HCT116 (cell line): ENCODE data around the gene SLC16A3. TPM values are rescaled to one million over a fixed set of nuclear protein-coding genes. Genes with fewer than 3 reads are reported as not detected.

Source experiments
- ATAC-seq: fragments of 200-7000 bp; cut with Tn5 transposase; 2 replicates; pipeline ENCODE4 v1.9.1; 2020; ENCODE audit warnings: mild to moderate bottlenecking, moderate library complexity
- BruUV-seq: library from RNA; stranded (reverse); fragments of 400-500 nt; replicated peaks from 2 replicates; lab custom pipeline; 2021; lab: Mats Ljungman, UMichigan
- CTCF ChIA-PET: fragments of 300-600 bp; sonication (Branson Sonifier 250); formaldehyde crosslinking; loops from one replicate; lab custom pipeline; 2021; ENCODE audit warnings: antibody characterized with exemption; lab: Charles Lee
- POLR2A ChIA-PET: fragments of 300-600, 350-600 bp; sonication (Branson Sonifier 250); formaldehyde crosslinking; loops from one replicate; lab custom pipeline; 2021; ENCODE audit warnings: antibody characterized with exemption; lab: Charles Lee
- RAD21 ChIA-PET, 2 experiments: fragments of 300-600 bp; sonication (Branson Sonifier 250); formaldehyde crosslinking; loops; one replicate each; lab custom pipeline; 2023; ENCODE audit warnings: low total read pairs in 2 of 2; ENCODE audit not compliant: uncharacterized antibody in 2 of 2, unreplicated experiment in 2 of 2, low non-redundant PET in 1 of 2; lab: Charles Lee
- DNase-seq: peaks from one replicate; pipeline ENCODE4 v3.0.0-alpha.2; 2010; ENCODE audit warnings: low read depth, low spot score
- H2AFZ ChIP-seq: fragments of 200-600 bp; shearing (Covaris generic), sonication (generic); 2 replicates; pipeline ENCODE4 v1.6.1; 2017; ENCODE audit warnings: low read depth, mixed run types, mixed read lengths, antibody characterized with exemption, low read length; ENCODE audit not compliant: poor library complexity, severe bottlenecking
- H3K27ac ChIP-seq: 2 replicates; pipeline ENCODE4 v1.5.1; 2012; ENCODE audit warnings: low read depth, low read length
- H3K27me3 ChIP-seq: fragments of 200-600 bp; sonication (generic); 2 replicates; pipeline ENCODE4 v1.6.1; 2016; ENCODE audit warnings: mixed run types, low read length, mixed read lengths; ENCODE audit not compliant: insufficient read depth
- H3K36me3 ChIP-seq, 2 experiments: fragments of 200-500 bp in 1 of 2; fragments of 200-600 bp in 1 of 2; sonication (Bioruptor generic) in 1 of 2; sonication (generic) in 1 of 2; 2 replicates each; pipeline versions ENCODE4 v1.5.1 to v1.6.1; 2014 to 2016; ENCODE audit warnings: low read length in 2 of 2, inconsistent platforms in 1 of 2, mixed read lengths in 1 of 2, mixed run types in 1 of 2; ENCODE audit not compliant: insufficient read depth in 2 of 2, control insufficient read depth in 1 of 2
- H3K4me1 ChIP-seq, 2 experiments: fragments of 200-600 bp in 1 of 2; sonication (generic) in 1 of 2; 2 replicates each; pipeline versions ENCODE4 v1.5.1 to v1.6.1; 2012 to 2017; ENCODE audit warnings: low read length in 2 of 2, inconsistent platforms in 1 of 2, mild to moderate bottlenecking in 1 of 2, mixed read lengths in 1 of 2, mixed run types in 1 of 2, moderate library complexity in 1 of 2; ENCODE audit not compliant: insufficient read depth in 2 of 2, control insufficient read depth in 1 of 2
- H3K4me2 ChIP-seq: fragments of 200-600 bp; sonication (generic); 2 replicates; pipeline ENCODE4 v1.6.1; 2017; ENCODE audit warnings: mixed run types, low read length, mixed read lengths
- H3K4me3 ChIP-seq, 2 experiments: fragments of 200-600 bp in 1 of 2; sonication (generic) in 1 of 2; replicated peaks in 1 of 2; 2 replicates each; pipeline ENCODE4 v1.5.1; 2011 to 2016; ENCODE audit warnings: low read length in 2 of 2, control low read depth in 1 of 2, low read depth in 1 of 2, mild to moderate bottlenecking in 1 of 2, mixed read lengths in 1 of 2, mixed run types in 1 of 2
- H3K79me2 ChIP-seq: fragments of 200-600 bp; sonication (generic); 2 replicates; pipeline ENCODE4 v1.6.1; 2017; ENCODE audit warnings: mild to moderate bottlenecking, mixed run types, low read length, moderate library complexity, mixed read lengths; ENCODE audit not compliant: insufficient read depth
- H3K9ac ChIP-seq: fragments of 200-600 bp; sonication (generic); 2 replicates; pipeline ENCODE4 v1.6.1; 2016; ENCODE audit warnings: low read length, mixed read lengths
- H3K9me2 ChIP-seq: fragments of 200-600 bp; sonication (generic), shearing (Covaris generic); 2 replicates; pipeline ENCODE4 v1.6.1; 2017; ENCODE audit warnings: mixed run types, mild to moderate bottlenecking, moderate library complexity; ENCODE audit not compliant: insufficient read depth
- H3K9me3 ChIP-seq, 2 experiments: fragments of 200-500 bp in 1 of 2; fragments of 200-600 bp in 1 of 2; sonication (Bioruptor generic) in 1 of 2; sonication (generic) in 1 of 2; 2 replicates each; pipeline ENCODE4 v1.6.1; 2014 to 2017; ENCODE audit warnings: low read length in 2 of 2, mixed read lengths in 2 of 2, inconsistent platforms in 1 of 2, low read depth in 1 of 2, mild to moderate bottlenecking in 1 of 2, mixed run types in 1 of 2, moderate library complexity in 1 of 2; ENCODE audit not compliant: control insufficient read depth in 1 of 2, insufficient read depth in 1 of 2
- H4K20me1 ChIP-seq: fragments of 200-600 bp; sonication (generic), shearing (Covaris generic); 2 replicates; pipeline ENCODE4 v1.6.1; 2017; ENCODE audit warnings: mixed run types, mild to moderate bottlenecking, moderate library complexity; ENCODE audit not compliant: insufficient read depth
- ATF3 ChIP-seq: IDR thresholded peaks from 2 replicates; pipeline ENCODE4 v1.6.1; 2012
- CEBPB ChIP-seq: IDR thresholded peaks from 2 replicates; pipeline ENCODE4 v1.6.1; 2012; ENCODE audit warnings: low read depth
- CTCF ChIP-seq, 3 experiments: fragments of 200-600 bp in 1 of 3; sonication (generic) in 1 of 3; IDR thresholded peaks in 2 of 3; conservative IDR thresholded peaks in 1 of 3; 2 replicates each; pipeline ENCODE4 v1.5.1; 2012 to 2017; ENCODE audit warnings: low read depth in 2 of 3, low read length in 2 of 3, antibody characterized with exemption in 1 of 3, borderline replicate concordance in 1 of 3, control low read depth in 1 of 3, mild to moderate bottlenecking in 1 of 3, mixed read lengths in 1 of 3, mixed run types in 1 of 3, moderate library complexity in 1 of 3; ENCODE audit not compliant: insufficient read depth in 1 of 3
- EZH2 ChIP-seq: fragments of 200-600 bp; sonication (generic); IDR thresholded peaks from 2 replicates; pipeline ENCODE4 v1.6.1; 2017; ENCODE audit warnings: antibody characterized with exemption, mixed run types
- JUND ChIP-seq: IDR thresholded peaks from 2 replicates; pipeline ENCODE4 v1.6.1; 2012
- MAX ChIP-seq: IDR thresholded peaks from 2 replicates; pipeline ENCODE4 v1.6.1; 2012
- POLR2A ChIP-seq: IDR thresholded peaks from 2 replicates; pipeline ENCODE4 v1.7.0; 2011; ENCODE audit warnings: borderline replicate concordance; ENCODE audit not compliant: insufficient read depth, insufficient read length; ENCODE audit errors: extremely low read depth
- REST ChIP-seq: IDR thresholded peaks from 2 replicates; pipeline ENCODE4 v1.6.1; 2012; ENCODE audit warnings: low read depth
- SP1 ChIP-seq: IDR thresholded peaks from 2 replicates; pipeline ENCODE4 v1.6.1; 2012; ENCODE audit warnings: low read depth
- TCF7L2 ChIP-seq: IDR thresholded peaks from 2 replicates; pipeline ENCODE4 v1.7.0; 2011; ENCODE audit warnings: borderline replicate concordance, inconsistent platforms; ENCODE audit not compliant: insufficient read depth, insufficient read length; ENCODE audit errors: extremely low read depth
- YY1 ChIP-seq: IDR thresholded peaks from 2 replicates; pipeline ENCODE4 v1.6.1; 2011; ENCODE audit warnings: low read length, low read depth, moderate library complexity, mild to moderate bottlenecking; ENCODE audit not compliant: insufficient replicate concordance; ENCODE audit errors: extremely low read depth
- ZFX ChIP-seq: fragments of 450-650 bp; IDR thresholded peaks from 2 replicates; pipeline ENCODE4 v1.6.1; 2017
- ZNF274 ChIP-seq: fragments of 200-500 bp; sonication (Bioruptor generic); IDR thresholded peaks from 2 replicates; pipeline ENCODE4 v1.6.1; 2014; ENCODE audit warnings: mild to moderate bottlenecking, low read depth, low read length, inconsistent platforms
- intact Hi-C: fragments of 100-400 bp; cut with micrococcal nuclease; formaldehyde crosslinking; loops from 2 replicates; pipeline ENCODE4 v1.10.0; 2022
- total RNA-seq: library from RNA; stranded (reverse); gene quantifications from one replicate; pipeline ENCODE4 v1.2.1, GENCODE V29; 2021; ENCODE audit not compliant: unreplicated experiment

The SLC16A3 gene
- total RNA-seq, 1 experiment from 2014 or later, result 445 TPM

- TF ChIP-seq REST (no peak), ZFX (no peak), POLR2A (no peak)
These were observed 28.6 kb downstream of the SLC16A3 start (continued) for GRCh38 chr17:82257473-82257872.

GRCh38 chr17:82258555-82258954 lies 29.7 kb downstream of the SLC16A3 start:
- RAD21 ChIA-PET, result no interaction called here
- H3K9me3 ChIP-seq, result peaks cover 0 to 5% of the 10 kb centered on the region in 2 experiments; a peak in 1 of 4 replicates
- TF ChIP-seq ZNF274 (no peak), TCF7L2 (no peak), CTCF (IDR thresholded peaks at IDR 0.05 in 2 of 3, conservative IDR thresholded peaks at IDR 0.05 in 1 of 3; ENCODE audit: borderline replicate concordance in 1 of 3, insufficient read depth in 1 of 3, low read depth in 2 of 3, low read length in 2 of 3) (no peak), ATF3 (no peak), MAX (no peak), JUND (no peak), EZH2 (no peak), CEBPB (no peak), ZFX (no peak), REST (no peak), YY1 (no peak), SP1 (no peak)
- POLR2A ChIA-PET, result no interaction called here
- H3K4me1 ChIP-seq, result no peaks in the 10 kb centered on the region
- no TSS peak for BruUV-seq
- no peak overlapping the region for H3K4me2 ChIP-seq
- H3K79me2 ChIP-seq, result peaks cover 85% of the 10 kb centered on the region
- H3K9me2 ChIP-seq, result no peaks in the 10 kb centered on the region
- no peak overlapping the region for H3K4me3 ChIP-seq
- DNase-seq, result no peak
- H3K36me3 ChIP-seq, result peaks cover 70 to 84% of the 10 kb centered on the region in 2 experiments
- no peak overlapping the region for H2AFZ ChIP-seq
- no peaks in the 10 kb centered on the region for H3K27me3 ChIP-seq
- CTCF ChIA-PET, result no interaction called here
- H3K27ac ChIP-seq, result no peak overlapping the region
- peaks cover 13% of the 10 kb centered on the region; the same call in 1 of the 2 replicates for H4K20me1 ChIP-seq
- intact Hi-C loops, result no loop called here
- ATAC-seq, result no peak
- H3K9ac ChIP-seq, result no peak overlapping the region
